ENCODE data around the gene BAIAP3.

Gene BAIAP3

DNA sequence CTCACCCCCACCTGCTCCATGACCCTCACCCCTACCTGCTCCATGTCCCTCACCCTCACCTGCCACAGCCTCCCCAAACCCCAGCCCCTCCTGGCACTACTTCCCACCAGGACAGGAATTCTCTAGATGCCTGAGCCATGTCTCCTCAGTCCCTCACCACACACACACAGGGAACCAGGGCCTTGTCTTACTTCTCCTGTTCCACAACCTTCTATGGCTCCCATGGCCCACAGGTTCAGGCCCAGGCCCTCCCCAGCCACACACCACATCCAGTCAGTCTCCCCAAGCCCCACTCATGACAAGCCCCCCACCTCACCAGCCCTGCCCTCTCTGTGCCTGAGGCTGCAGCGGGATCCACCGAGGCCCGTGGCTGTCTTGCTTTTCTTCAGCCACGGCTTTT, 27.1 kb upstream of the BAIAP3 start:
- no peak overlapping the region for H3K27ac ChIP-seq

DNA sequence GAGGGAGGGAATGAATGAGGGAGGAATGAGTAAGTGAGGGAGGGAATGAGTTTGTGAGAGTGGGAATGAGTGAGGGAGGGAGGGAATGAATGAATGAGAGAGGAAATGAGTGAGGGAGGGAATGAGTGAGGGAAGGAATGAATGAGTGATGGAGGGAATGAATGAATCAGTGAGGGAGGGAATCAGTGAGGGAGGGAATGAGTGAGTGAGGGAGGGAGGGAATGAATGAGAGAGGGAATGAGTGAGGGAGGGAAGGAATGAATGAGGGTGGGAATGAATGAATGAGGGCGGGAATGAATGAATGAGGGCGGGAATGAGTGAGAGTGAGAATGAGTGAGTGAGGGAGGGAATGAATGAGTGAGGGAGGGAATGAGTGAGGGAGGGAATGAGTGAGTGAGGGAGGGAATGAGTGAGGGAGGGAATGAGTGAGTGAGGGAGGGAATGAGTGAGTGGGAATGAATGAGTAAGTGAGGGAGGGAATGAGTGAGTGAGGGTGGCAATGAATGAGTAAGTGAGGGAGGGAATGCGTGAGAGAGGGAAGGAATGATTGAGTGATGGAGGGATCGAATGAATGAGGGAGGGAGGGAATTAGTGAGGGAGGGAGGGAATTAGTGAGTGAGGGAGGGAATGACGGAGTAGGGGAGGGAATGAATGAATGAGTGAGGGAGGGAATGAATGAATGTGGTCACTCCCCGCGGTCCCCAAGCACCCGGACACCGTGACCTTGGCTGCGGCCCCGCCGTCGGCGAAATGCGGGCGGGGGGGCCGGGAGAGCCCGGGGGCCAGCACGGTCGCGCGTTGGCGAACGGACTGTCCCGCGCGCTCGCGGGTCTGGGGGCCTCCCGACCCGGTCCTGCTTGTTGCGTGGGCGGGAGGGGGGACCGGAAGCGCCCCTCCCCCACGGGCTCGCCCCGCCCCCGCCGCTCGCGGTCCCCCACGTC, 25.1 kb upstream of the BAIAP3 start:
- TF ChIP-seq, protein P1, sequence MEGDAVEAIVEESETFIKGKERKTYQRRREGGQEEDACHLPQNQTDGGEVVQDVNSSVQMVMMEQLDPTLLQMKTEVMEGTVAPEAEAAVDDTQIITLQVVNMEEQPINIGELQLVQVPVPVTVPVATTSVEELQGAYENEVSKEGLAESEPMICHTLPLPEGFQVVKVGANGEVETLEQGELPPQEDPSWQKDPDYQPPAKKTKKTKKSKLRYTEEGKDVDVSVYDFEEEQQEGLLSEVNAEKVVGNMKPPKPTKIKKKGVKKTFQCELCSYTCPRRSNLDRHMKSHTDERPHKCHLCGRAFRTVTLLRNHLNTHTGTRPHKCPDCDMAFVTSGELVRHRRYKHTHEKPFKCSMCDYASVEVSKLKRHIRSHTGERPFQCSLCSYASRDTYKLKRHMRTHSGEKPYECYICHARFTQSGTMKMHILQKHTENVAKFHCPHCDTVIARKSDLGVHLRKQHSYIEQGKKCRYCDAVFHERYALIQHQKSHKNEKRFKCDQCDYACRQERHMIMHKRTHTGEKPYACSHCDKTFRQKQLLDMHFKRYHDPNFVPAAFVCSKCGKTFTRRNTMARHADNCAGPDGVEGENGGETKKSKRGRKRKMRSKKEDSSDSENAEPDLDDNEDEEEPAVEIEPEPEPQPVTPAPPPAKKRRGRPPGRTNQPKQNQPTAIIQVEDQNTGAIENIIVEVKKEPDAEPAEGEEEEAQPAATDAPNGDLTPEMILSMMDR (conservative IDR thresholded peaks at IDR 0.05) = no peak
- H3K27ac ChIP-seq = peak overlapping the region; percentile 96

More for the DNA sequence above, 27.1 kb upstream of the BAIAP3 start:
- TF ChIP-seq, protein P1 (conservative IDR thresholded peaks at IDR 0.05) = no peak

DNA sequence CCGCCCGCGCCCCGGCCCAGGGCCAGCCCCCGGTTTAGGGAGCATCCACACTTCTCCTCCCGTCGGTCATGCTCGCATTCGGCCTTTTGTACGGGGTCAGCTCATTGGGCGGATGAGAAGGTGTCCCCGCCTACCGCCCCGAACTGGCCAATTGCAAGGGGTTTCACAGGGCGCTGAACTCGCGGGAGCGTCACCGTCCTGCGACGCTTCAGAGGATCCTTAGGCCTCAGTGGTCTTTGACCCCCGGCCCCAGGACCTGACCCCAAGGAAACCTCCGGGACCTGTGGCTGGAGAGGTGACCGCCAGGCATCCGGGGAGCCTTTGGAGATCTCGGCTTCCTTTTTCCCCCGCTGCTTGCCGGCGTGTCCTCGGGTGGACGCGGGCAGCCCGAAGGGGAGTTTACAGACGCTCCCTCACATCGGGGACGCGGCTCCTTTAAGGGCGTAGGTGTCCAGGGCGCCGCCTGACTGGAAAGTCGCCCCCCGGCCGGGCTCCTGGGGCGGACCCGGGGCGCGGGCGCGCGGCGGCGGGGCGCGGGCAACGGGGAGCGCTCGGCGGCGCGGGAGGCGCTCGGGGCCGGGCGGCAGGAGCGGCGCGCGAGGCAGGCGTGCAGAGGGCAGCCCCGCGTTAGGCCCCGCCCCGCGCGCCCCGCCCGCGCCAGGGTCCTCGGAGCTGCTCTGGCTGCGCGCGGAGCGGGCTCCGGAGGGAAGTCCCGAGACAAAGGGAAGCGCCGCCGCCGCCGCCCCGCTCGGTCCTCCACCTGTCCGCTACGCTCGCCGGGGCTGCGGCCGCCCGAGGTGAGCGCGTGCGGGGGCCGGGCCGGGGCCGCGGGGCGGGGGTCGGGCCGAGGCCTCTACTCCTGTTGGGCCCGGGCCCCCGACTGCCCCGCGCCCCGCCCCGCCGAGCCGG, 24.2 kb upstream of the BAIAP3 start, which contains the start of gene UBE2I:
TSS of gene UBE2I (plus strand) at position 660 of the 909 bp plus-strand sequence. CDS start 4,395 bp downstream, outside the sequence.
- H3K27ac ChIP-seq = peak within 1 kb of the TSS; percentile 96
- TF ChIP-seq, protein P1 (conservative IDR thresholded peaks at IDR 0.05) = no peak

DNA sequence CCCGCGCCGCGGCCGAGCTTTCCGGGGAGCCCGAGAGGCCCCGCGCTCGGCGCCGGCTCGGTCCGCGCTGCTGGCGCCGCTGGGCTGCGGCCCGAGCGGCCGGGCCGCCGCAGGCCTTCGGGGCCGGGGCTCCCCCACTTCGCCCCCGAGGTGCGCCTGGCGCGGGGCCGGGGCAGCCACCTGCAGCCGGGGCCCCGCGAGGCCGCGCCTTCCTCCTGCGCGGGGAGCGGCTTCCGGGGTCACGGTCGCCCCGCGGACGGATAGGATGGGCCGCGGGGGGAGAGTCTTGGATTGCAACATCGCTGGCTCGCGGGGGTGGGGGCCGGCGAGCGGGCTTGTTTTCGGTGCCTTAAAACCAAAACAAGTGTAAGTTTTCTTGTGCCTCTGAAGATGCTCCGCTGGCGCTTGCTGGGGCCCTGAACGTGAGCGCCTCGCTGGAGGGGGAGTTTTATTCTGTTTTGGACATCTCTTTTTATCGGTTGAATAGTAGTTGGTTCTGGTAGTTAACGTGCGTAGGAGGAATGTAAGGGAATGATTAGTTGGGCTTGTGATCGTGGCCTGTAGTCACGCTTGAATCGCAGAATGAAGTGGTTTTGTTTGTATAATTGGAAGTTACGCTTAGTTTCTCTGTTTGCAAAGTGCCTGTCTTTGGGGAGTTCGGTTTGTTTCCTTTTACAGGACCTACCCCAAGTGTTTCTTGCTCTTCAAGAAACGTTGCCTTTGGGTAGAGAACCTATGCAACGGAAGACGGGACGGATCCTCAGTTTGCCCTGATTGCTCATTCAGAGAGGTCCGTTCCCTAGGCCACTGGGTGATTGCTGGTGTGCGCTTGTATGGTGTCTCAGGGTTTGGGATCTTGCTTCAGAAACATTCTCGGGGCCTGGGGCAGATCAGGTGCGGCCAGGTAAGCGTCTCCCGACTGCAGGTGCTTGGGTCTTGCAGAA, 23.3 kb upstream of the BAIAP3 start:
- H3K27ac ChIP-seq = peak overlapping the region; percentile 96
- TF ChIP-seq, protein P1 (conservative IDR thresholded peaks at IDR 0.05) = no peak

DNA sequence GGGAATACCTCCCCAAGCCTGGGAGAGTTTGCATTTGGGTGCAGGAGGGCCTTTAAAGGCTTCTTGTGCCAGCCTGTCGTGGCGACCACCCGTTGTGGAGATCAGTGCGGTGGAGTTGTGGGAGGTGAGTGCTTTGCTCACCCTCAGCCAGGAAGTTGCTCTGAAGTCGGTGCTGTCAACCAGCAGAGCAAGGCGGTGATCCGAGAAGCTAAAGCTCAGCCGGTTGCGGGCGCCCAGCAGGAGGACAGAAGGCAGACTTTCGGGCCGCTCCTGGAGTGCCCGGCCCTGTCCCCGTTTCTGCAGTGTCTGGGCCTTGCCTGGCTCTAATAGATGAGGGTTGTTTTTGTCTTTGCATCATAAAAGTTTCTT, 22.6 kb upstream of the BAIAP3 start:
- TF ChIP-seq, protein P1 (conservative IDR thresholded peaks at IDR 0.05) = no peak
- H3K27ac ChIP-seq = peak overlapping the region; percentile 96; the same call in 1 of the 2 replicates

DNA sequence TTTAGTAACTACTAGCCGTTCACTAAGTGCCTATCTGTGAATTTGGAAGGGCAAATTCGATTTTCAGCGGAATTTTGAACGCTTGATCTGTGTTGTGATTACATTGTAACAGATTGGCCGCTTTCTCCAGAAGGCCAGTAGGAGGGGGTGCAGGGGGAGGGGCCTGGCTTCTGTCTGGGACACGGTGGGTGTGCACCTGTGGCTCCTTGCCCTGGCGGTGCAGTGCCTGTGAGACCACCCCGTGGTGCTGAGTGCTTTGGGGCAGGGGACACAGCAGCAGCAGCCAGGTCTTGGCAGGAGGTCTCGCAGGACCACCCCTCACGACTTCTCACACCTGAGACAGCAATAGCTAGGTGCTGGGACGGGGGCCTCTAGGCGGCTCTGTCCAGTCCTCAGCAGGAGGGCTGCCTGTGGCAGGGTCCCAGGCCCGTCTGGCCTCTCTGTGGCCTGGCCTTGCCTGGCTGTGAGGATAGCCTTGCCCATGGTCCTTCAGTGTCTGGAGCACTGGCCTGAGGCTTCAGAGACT, 22.2 kb upstream of the BAIAP3 start:
- TF ChIP-seq, protein P1 (conservative IDR thresholded peaks at IDR 0.05) = no peak
- peak overlapping the region; percentile 96; the same call in 1 of the 2 replicates for H3K27ac ChIP-seq

Measured in VCaP (cell line).